ENCODE data around the gene ADIPOR1. TPM values are rescaled to one million over a fixed set of nuclear protein-coding genes. Genes with fewer than 3 reads are reported as not detected.
"Not testable (repeated sequence)": the region's sequence is repeated elsewhere in the genome, so short reads cannot be mapped to it uniquely, and the experiment has no call there.

ADIPOR1 gene
- total RNA-seq, 1 donor from 2014 or later = 79.2 TPM

DNA sequence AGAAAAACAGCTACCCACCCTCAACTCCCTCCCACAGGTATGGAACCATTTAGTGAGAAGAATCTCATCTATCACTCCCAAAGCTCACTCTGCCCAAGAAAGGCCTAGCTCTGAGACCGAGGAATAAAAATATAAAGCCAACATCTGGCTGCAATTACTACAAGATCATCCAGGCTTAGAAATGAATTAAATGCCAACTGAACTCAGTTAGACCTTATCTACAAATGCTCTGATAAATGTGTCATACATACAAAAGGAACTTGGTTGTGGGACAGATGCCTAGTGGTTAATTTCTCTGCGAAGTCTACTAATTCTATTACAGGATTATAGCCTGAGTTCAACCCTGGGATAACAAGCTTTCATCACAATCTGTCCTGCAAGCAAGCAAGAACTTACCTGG lies 6.7 kb downstream of the ADIPOR1 start:
- H3K4me3 Mint-ChIP-seq (ENCODE audit: low read depth) = no peak overlapping the region
- H3K27ac Mint-ChIP-seq = no peak overlapping the region
- peaks cover 18% of the 10 kb centered on the region for H3K4me1 Mint-ChIP-seq (ENCODE audit: low read depth)
- H3K27me3 Mint-ChIP-seq (ENCODE audit: low read depth) = no peaks in the 10 kb centered on the region
- no peak for DNase-seq (ENCODE audit: low spot score)
- peaks cover 33% of the 10 kb centered on the region for H3K36me3 Mint-ChIP-seq (ENCODE audit: low read depth)
- H3K9me3 Mint-ChIP-seq = no peaks in the 10 kb centered on the region
- intact Hi-C loops (cut with micrococcal nuclease) = no loop called here

DNA sequence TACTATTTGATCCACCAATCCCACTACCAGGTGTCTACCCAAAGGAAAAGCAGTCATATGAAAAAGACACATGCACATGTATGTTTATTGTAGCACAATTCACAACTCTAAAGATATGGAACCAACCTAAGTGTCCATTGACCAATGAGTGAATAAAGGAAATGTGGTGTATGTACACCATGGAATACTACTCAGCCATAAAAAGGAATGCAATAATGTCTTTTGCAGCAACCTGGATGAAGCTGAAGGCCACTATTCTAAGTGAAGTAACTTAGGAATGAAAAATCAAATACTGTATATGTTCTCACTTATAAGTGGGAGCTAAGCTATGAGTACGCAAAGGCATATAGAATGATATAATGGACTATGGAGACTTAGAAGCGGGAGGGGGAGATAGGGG lies 12.6 kb downstream of the ADIPOR1 start:
- H3K27ac Mint-ChIP-seq = no peak overlapping the region
- H3K9me3 Mint-ChIP-seq = no peaks in the 10 kb centered on the region
- no peak for DNase-seq (ENCODE audit: low spot score)
- no peaks in the 10 kb centered on the region for H3K4me1 Mint-ChIP-seq (ENCODE audit: low read depth)
- H3K36me3 Mint-ChIP-seq (ENCODE audit: low read depth) = peaks cover 67% of the 10 kb centered on the region
- H3K27me3 Mint-ChIP-seq (ENCODE audit: low read depth) = no peaks in the 10 kb centered on the region
- intact Hi-C loops (cut with micrococcal nuclease) = no loop called here
- no peak overlapping the region for H3K4me3 Mint-ChIP-seq (ENCODE audit: low read depth)

DNA sequence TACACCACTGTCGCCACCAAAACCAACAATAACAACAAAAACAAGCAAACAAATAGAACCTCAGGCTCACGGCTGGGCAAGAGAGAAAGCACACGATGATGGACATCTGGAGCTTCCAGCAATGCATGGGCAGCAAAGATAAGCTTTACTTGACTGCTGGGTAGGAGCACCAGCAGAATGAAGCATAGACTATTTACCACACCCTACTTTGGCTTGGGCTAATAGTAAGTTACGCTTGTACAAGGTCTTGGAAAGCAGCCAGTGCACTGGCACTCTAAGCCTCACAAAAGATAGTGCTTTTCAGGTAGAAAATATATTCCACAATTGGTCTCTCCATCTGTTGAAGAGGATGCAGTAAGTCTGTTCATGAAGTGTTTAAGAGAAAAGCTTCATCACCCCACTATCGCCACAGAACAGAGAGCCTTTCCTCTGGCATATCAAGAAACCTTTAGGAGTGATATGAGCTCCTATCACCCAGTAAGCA lies 13.6 kb downstream of the ADIPOR1 start:
- H3K4me3 Mint-ChIP-seq (ENCODE audit: low read depth) = no peak overlapping the region
- H3K4me1 Mint-ChIP-seq (ENCODE audit: low read depth) = no peaks in the 10 kb centered on the region
- H3K27me3 Mint-ChIP-seq (ENCODE audit: low read depth) = no peaks in the 10 kb centered on the region
- no peaks in the 10 kb centered on the region for H3K9me3 Mint-ChIP-seq
- intact Hi-C loops (cut with micrococcal nuclease) = no loop called here
- no peak overlapping the region for H3K27ac Mint-ChIP-seq
- DNase-seq (ENCODE audit: low spot score) = no peak
- peaks cover 69% of the 10 kb centered on the region for H3K36me3 Mint-ChIP-seq (ENCODE audit: low read depth)

DNA sequence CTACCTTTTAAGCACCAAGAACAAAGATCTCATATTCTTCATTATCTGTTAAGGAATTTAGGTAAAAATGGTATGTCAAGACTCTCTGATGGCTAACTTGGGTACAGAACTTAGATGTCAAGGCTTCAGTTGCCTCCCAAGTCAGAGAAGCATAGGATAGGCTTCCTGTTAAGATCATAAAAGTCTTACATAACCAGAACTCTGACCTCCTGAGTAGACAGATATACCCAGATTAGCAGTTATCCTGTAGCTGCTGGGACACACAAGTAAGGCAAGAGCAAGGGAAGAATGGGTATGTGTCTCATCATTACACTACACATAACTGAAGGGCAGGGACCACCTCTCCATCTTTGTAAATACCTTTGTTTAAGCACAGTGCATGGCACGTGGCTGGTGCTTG lies 15.7 kb downstream of the ADIPOR1 start:
- H3K36me3 Mint-ChIP-seq (ENCODE audit: low read depth) = peaks cover 63% of the 10 kb centered on the region
- intact Hi-C loops (cut with micrococcal nuclease) = no loop called here
- H3K27ac Mint-ChIP-seq = no peak overlapping the region
- H3K4me1 Mint-ChIP-seq (ENCODE audit: low read depth) = no peaks in the 10 kb centered on the region
- H3K4me3 Mint-ChIP-seq (ENCODE audit: low read depth) = no peak overlapping the region
- no peaks in the 10 kb centered on the region for H3K27me3 Mint-ChIP-seq (ENCODE audit: low read depth)
- no peak for DNase-seq (ENCODE audit: low spot score)
- H3K9me3 Mint-ChIP-seq = no peaks in the 10 kb centered on the region

DNA sequence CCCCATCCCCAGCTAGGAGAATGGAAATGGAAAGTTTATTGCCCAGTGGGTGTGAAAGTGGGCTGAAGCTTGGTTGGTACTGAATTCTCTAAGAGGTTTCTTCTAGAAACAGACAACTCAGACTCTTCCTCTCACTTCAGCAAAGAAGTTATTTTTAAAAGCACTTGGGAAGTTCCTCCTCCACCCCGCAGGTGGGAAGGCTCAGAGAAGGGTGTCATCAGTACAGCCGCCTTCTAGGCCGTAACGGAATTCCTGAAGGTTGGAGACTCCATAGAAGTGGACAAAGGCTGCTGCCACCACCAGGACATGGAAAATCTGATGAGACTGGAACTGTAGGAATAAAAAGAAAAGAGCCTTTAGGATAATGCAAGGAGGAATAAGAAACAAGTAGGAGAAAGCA lies 16.7 kb downstream of the ADIPOR1 start:
- Mint-ChIP-seq H3K27me3 (ENCODE audit: low read depth) (no peaks in the 10 kb centered on the region), H3K9me3 (no peaks in the 10 kb centered on the region), H3K4me3 (ENCODE audit: low read depth) (no peak overlapping the region), H3K4me1 (ENCODE audit: low read depth) (no peaks in the 10 kb centered on the region), H3K27ac (no peak overlapping the region), H3K36me3 (ENCODE audit: low read depth) (peaks cover 56% of the 10 kb centered on the region)
- no peak for DNase-seq (ENCODE audit: low spot score)
- intact Hi-C loops (cut with micrococcal nuclease) = no loop called here

DNA sequence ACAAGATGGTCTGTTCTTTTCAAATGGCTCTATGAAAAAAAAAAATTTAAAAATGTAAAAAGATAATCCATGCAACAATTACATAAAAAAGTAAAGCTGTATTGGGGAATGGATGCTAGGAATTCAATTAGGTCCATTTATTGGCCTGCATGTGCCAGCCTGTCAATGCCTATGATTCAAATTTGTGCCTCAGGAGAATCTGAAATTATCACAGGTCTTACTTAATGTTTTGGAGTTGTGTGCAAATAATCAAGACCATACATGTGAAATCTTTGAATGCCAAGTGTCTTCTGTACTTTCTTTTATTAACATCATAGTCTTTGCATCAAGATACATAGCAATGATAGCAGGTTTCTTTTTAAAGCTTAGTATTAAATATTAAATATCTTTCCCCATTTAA lies 17.6 kb downstream of the ADIPOR1 start:
- H3K27me3 Mint-ChIP-seq (ENCODE audit: low read depth) = no peaks in the 10 kb centered on the region
- no peak overlapping the region for H3K27ac Mint-ChIP-seq
- H3K9me3 Mint-ChIP-seq = no peaks in the 10 kb centered on the region
- no peaks in the 10 kb centered on the region for H3K4me1 Mint-ChIP-seq (ENCODE audit: low read depth)
- H3K4me3 Mint-ChIP-seq (ENCODE audit: low read depth) = no peak overlapping the region
- intact Hi-C loops (cut with micrococcal nuclease) = no loop called here
- no peak for DNase-seq (ENCODE audit: low spot score)
- peaks cover 51% of the 10 kb centered on the region for H3K36me3 Mint-ChIP-seq (ENCODE audit: low read depth)

DNA sequence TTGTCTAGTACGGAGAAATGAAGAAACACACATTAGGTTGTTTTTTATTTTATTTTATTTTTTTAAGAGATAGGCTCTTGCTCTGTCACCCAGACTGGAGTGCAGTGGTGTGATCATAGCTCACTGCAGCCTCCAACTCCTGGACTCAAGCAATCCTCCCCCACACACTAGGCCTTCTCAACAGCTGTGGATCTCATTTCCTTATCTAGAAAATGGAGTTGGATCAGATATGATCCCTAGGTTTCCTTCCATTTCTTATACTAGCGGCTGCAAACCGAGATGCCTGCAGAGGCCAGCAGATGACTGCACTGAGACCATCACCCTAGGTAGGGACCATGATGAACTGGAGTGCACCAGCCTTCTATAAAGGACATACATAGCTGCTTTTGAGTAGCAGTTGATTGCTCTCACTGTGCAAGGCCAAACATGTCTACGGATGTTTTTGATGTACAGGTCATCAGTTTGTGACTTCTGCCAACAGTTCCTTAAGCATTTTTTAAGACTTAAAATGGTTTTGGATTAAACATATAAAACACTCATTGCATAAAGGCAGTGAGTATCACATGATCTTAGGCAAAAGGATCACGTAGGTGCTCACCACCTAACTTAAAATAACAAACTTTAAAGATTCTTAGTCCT lies 19.7 kb downstream of the ADIPOR1 start:
- Mint-ChIP-seq H3K27me3 (ENCODE audit: low read depth) (peaks cover 13% of the 10 kb centered on the region), H3K4me3 (ENCODE audit: low read depth) (no peak overlapping the region)

DNA sequence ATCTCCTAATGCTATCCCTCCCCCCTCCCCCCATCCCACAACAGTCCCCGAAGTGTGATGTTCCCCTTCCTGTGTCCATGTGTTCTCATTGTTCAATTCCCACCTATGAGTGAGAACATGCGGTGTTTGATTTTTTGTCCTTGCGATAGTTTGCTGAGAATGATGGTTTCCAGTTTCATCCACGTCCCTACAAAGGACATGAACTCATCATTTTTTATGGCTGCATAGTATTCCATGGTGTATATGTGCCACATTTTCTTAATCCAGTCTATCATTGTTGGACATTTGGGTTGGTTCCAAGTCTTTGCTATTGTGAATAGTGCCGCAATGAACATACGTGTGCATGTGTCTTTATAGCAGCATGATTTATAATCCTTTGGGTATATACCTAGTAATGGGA lies 21.7 kb downstream of the ADIPOR1 start:
- not testable (repeated sequence) for H3K9me3 Mint-ChIP-seq; H3K27ac Mint-ChIP-seq; DNase-seq (ENCODE audit: low spot score)

More for the DNA sequence above, 19.7 kb downstream of the ADIPOR1 start:
- peaks cover 3% of the 10 kb centered on the region for H3K4me1 Mint-ChIP-seq (ENCODE audit: low read depth)
- no peaks in the 10 kb centered on the region for H3K9me3 Mint-ChIP-seq
- H3K27ac Mint-ChIP-seq = no peak overlapping the region
- intact Hi-C loops (cut with micrococcal nuclease) = no loop called here
- H3K36me3 Mint-ChIP-seq (ENCODE audit: low read depth) = peaks cover 30% of the 10 kb centered on the region
- no peak for DNase-seq (ENCODE audit: low spot score)

DNA sequence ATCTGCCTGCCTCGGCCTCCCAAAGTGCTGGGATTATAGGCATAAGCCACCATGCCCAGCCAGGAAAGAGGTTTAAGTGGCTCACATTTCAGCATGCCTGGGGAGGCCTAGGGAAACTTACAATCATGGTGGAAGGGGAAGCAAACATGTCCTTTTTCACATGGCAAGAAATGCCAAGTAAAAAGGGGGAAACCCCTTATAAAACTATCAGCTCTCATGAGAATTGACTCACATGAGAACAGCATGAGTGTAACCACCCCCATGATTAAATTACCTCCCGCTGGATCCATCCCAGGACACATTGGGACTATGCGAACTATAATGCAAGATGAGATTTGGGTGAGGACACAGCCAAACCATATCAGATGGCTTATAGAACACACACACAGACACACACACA lies 22.3 kb downstream of the ADIPOR1 start:
- no peak for DNase-seq (ENCODE audit: low spot score)
- peaks cover 3% of the 10 kb centered on the region for H3K4me1 Mint-ChIP-seq (ENCODE audit: low read depth)
- H3K36me3 Mint-ChIP-seq (ENCODE audit: low read depth) = peaks cover 9% of the 10 kb centered on the region
- peaks cover 20% of the 10 kb centered on the region for H3K27me3 Mint-ChIP-seq (ENCODE audit: low read depth)
- no peaks in the 10 kb centered on the region for H3K9me3 Mint-ChIP-seq
- no peak overlapping the region for H3K27ac Mint-ChIP-seq
- H3K4me3 Mint-ChIP-seq (ENCODE audit: low read depth) = no peak overlapping the region
- intact Hi-C loops (cut with micrococcal nuclease) = no loop called here

More for the DNA sequence above, 21.7 kb downstream of the ADIPOR1 start:
- Mint-ChIP-seq H3K36me3 (ENCODE audit: low read depth) (peaks cover 15% of the 10 kb centered on the region), H3K27me3 (ENCODE audit: low read depth) (peaks cover 20% of the 10 kb centered on the region)
- intact Hi-C loops (cut with micrococcal nuclease); H3K4me3 Mint-ChIP-seq (ENCODE audit: low read depth); H3K4me1 Mint-ChIP-seq (ENCODE audit: low read depth): not testable (repeated sequence)

DNA sequence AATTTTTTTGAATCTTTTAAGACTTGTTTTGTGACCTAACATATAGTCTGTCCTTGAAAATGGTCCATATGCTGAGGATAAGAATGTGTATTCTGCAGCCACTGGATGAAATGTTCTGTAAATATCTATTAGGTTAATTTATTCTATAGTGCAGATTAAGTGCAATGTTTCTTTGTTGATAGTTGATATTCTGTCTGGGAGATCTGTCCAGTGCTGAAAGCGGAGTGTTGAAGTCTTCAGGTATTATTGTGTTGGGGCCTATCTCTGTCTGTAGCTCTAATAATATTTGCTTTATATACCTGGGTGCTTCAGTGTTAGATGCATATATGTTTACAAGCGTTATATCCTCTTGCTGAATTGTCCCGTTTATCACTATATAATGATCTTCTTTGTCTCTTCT lies 23.4 kb downstream of the ADIPOR1 start:
- intact Hi-C loops (cut with micrococcal nuclease) = no loop called here
- Mint-ChIP-seq H3K9me3 (no peaks in the 10 kb centered on the region), H3K27ac (no peak overlapping the region), H3K4me3 (ENCODE audit: low read depth) (no peak overlapping the region), H3K36me3 (ENCODE audit: low read depth) (peaks cover 5% of the 10 kb centered on the region), H3K4me1 (ENCODE audit: low read depth) (peaks cover 3% of the 10 kb centered on the region), H3K27me3 (ENCODE audit: low read depth) (peaks cover 23% of the 10 kb centered on the region)
- DNase-seq (ENCODE audit: low spot score) = no peak

DNA sequence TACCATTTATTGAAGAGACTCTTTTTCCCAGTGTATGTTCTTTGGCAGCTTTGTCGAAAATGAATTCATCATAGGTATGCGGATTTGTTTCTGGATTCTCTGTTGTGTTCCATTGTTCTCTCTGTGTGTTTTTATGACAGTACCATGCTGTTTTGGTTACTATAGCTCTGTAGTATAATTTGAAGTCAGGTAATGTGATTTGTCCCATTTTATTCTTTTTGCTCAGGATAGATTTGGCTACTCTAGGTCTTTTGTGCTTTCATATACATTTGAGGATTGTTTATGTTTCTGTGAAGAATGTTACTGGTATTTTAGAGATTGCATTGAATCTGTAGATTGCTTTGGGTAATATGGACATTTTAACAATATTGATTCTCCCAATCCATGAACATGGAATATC lies 25.6 kb downstream of the ADIPOR1 start:
- H3K36me3 Mint-ChIP-seq (ENCODE audit: low read depth) = no peaks in the 10 kb centered on the region
- H3K4me1 Mint-ChIP-seq (ENCODE audit: low read depth) = peaks cover 6% of the 10 kb centered on the region
- intact Hi-C loops (cut with micrococcal nuclease) = no loop called here
- H3K9me3 Mint-ChIP-seq = no peaks in the 10 kb centered on the region
- no peak for DNase-seq (ENCODE audit: low spot score)
- H3K27ac Mint-ChIP-seq = no peak overlapping the region
- peaks cover 23% of the 10 kb centered on the region for H3K27me3 Mint-ChIP-seq (ENCODE audit: low read depth)
- no peak overlapping the region for H3K4me3 Mint-ChIP-seq (ENCODE audit: low read depth)

DNA sequence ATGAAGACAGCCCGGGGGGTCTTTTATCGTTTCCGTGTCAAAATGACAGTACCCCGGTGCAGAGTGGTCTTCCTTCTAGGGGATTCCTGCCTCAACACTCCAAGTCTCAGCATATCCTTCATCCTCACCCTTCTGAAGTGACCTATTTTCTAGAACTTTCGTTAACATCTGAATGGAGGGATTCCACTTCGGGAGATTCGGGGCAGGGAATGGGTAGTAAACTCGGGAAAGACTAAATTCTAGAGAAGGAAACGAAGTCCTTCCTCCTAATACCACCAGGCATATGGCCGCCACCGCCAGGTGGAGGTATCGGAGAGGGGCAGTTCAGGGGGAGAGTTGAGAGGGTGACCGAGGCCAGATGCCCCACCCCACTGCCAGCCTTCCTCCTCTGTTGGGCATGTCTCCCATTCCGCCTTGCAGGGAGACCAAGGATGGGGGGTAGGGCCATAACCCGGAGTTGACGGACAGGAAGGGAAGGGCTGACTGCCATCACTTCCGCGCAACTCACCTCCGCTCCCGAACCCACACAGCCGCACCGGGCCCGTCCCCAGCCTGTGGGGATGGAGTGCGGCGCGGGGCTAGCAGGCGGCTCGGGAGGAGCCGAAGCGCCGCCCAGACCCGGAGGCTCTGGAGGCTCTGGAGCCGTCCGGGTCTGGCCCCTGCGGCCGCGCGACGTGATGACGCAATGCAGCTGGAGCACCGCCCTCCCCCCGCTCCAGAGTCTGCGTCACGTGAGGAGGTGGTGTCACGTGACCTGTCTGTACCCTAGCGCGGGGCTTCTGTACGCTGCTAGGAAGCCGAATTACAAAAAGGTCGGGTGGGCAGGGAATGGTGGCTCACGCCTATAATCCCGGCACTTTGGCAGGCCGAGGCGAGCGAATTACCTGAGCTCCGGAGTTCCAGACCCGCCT lies 31.3 kb downstream of the ADIPOR1 start, which contains the start of gene KLHL12:
Gene KLHL12, minus strand, starts transcription at position 654 of the 911 bp plus-strand sequence. CDS start 2,072 bp downstream, outside the sequence.
- peak within 1 kb of the TSS; percentile 80 for H3K27ac Mint-ChIP-seq

DNA sequence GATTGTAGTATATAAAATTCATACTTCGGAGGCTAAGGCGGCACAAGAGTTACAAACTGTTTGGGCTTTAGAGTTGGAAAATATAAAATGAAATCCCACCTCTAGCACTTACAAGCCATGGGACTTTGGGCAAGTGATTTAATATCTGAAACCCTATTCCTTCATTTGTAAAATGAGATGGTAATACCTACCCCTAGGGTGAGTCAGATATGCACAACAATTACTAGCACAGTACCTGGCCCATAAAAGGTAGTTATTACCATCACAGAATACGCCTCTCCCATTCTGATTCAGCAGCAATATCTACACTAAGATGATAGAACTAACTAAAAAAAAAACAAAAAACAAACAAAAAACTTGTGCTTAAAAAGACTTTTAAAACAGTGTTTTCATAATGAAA lies 34.6 kb downstream of the ADIPOR1 start:
- Mint-ChIP-seq H3K4me3 (ENCODE audit: low read depth) (no peak overlapping the region), H3K27ac (no peak overlapping the region), H3K9me3 (no peaks in the 10 kb centered on the region), H3K4me1 (ENCODE audit: low read depth) (peaks cover 24% of the 10 kb centered on the region), H3K27me3 (ENCODE audit: low read depth) (no peaks in the 10 kb centered on the region), H3K36me3 (ENCODE audit: low read depth) (peaks cover 28% of the 10 kb centered on the region)
- no peak for DNase-seq (ENCODE audit: low spot score)
- intact Hi-C loops (cut with micrococcal nuclease) = no loop called here

More for the DNA sequence above, 31.3 kb downstream of the ADIPOR1 start, which contains the start of gene KLHL12:
- peaks cover 3% of the 10 kb centered on the region for H3K27me3 Mint-ChIP-seq (ENCODE audit: low read depth)
- peak within 1 kb of the TSS; percentile 85 for H3K4me3 Mint-ChIP-seq (ENCODE audit: low read depth)
- peaks cover 18% of the 10 kb centered on the region for H3K36me3 Mint-ChIP-seq (ENCODE audit: low read depth)
- intact Hi-C loops (cut with micrococcal nuclease) = loop anchor here (1.0 to 2.0 kb wide), 5 partner anchors 32 to 80 kb away; partner anchors contain the start of genes ADIPOR1, RABIF and TMEM183A
- peaks cover 26% of the 10 kb centered on the region for H3K4me1 Mint-ChIP-seq (ENCODE audit: low read depth)
- no peaks in the 10 kb centered on the region for H3K9me3 Mint-ChIP-seq
- peak; percentile 93 for DNase-seq (ENCODE audit: low spot score)

Measured in activated T-helper 2 cell treated with anti-CD3 and anti-CD28 coated beads, Interferon-gamma antibody, Interleukin-2, Interleukin-4, amounts not matched to agents 10 μg/mL and 5 μg/mL and 100 μg/mL, durations not matched to agents 14 hours and 24 hours and 36 hours (primary cell).